HUES64 (cell line): Measurements from ENCODE around the gene SLC16A9. TPM values are rescaled to one million over a fixed set of nuclear protein-coding genes. Genes with fewer than 3 reads are reported as not detected.
"Not testable (repeated sequence)": the region's sequence is repeated elsewhere in the genome, so short reads cannot be mapped to it uniquely, and the experiment has no call there.

Source experiments
- H3K27ac ChIP-seq: 2 replicates; pipeline ENCODE4 v1.7.0; 2013; ENCODE audit warnings: low read depth, low read length, inconsistent platforms
- H3K27me3 ChIP-seq: 2 replicates; pipeline ENCODE4 v1.6.1; 2013; ENCODE audit warnings: mild to moderate bottlenecking, low read length; ENCODE audit not compliant: insufficient read depth
- H3K36me3 ChIP-seq: 2 replicates; pipeline ENCODE4 v1.6.1; 2013; ENCODE audit warnings: mild to moderate bottlenecking, low read length; ENCODE audit not compliant: insufficient read depth
- H3K4me1 ChIP-seq: 2 replicates; pipeline ENCODE4 v1.6.1; 2013; ENCODE audit warnings: mild to moderate bottlenecking, low read length, moderate library complexity; ENCODE audit not compliant: insufficient read depth
- H3K4me3 ChIP-seq: 2 replicates; pipeline ENCODE4 v1.5.1; 2013; ENCODE audit warnings: mild to moderate bottlenecking, low read length, moderate library complexity
- H3K9ac ChIP-seq: 2 replicates; pipeline ENCODE4 v1.6.1; 2013; ENCODE audit warnings: mild to moderate bottlenecking, low read depth, low read length
- H3K9me3 ChIP-seq: 2 replicates; pipeline ENCODE4 v1.6.1; 2013; ENCODE audit warnings: low read depth, low read length; ENCODE audit not compliant: insufficient read depth
- WGBS: fragments of 150-250, 120-280 bp; methylation state at CpG from one replicate; pipeline ENCODE4 v1.1.7; 2013; ENCODE audit warnings: missing lambda C conversion rate; 5-methylcytosine and 5-hydroxymethylcytosine counted together
- polyA plus RNA-seq, 2 experiments: library from polyadenylated mRNA; stranded (reverse); fragments of 50-300 nt; gene quantifications; one replicate each; pipeline ENCODE4 v1.2.3, GENCODE V29; 2013

The SLC16A9 gene
- 10.4 TPM for polyA plus RNA-seq (2013, experiment 1 of 2)
- 10.7 TPM for polyA plus RNA-seq (2013, experiment 2 of 2)

- H3K9ac ChIP-seq: peak within 1 kb of the TSS; percentile 93
- no peaks in the 10 kb centered on the region for H3K9me3 ChIP-seq
- WGBS: under 1% methylated on average over 67 of the region's 68 CpGs
- peaks cover 38% of the 10 kb centered on the region for H3K27me3 ChIP-seq
- peaks cover 32% of the 10 kb centered on the region for H3K4me1 ChIP-seq
- H3K36me3 ChIP-seq: no peaks in the 10 kb centered on the region
- H3K27ac ChIP-seq: peak within 1 kb of the TSS; percentile 71; the same call in 1 of the 2 replicates
- H3K4me3 ChIP-seq: peak within 1 kb of the TSS; percentile 81
Measured at GRCh38 chr10:59709395-59710125, at the start of gene SLC16A9. TSS of gene SLC16A9 (minus strand) at chr10:59709850. CDS start at chr10:59684291, 25,559 bp downstream.

- no peak overlapping the region for H3K9ac ChIP-seq
- H3K4me3 ChIP-seq: no peak overlapping the region
- H3K9me3 ChIP-seq: peaks cover 4% of the 10 kb centered on the region; the same call in 1 of the 2 replicates
- 90% methylated on average over 3 of the region's 3 CpGs for WGBS
- H3K27ac ChIP-seq: no peak overlapping the region
- H3K36me3 ChIP-seq: no peaks in the 10 kb centered on the region
- no peaks in the 10 kb centered on the region for H3K27me3 ChIP-seq
- H3K4me1 ChIP-seq: peaks cover 12% of the 10 kb centered on the region; the same call in 1 of the 2 replicates
Measured at GRCh38 chr10:59757966-59758365, 48.3 kb upstream of the SLC16A9 start.

- peaks cover 4% of the 10 kb centered on the region; the same call in 1 of the 2 replicates for H3K9me3 ChIP-seq
- over 99% methylated on average over 4 of the region's 4 CpGs for WGBS
- H3K4me3 ChIP-seq: no peak overlapping the region
- H3K36me3 ChIP-seq: no peaks in the 10 kb centered on the region
- peaks cover 6% of the 10 kb centered on the region; the same call in 1 of the 2 replicates for H3K4me1 ChIP-seq
- H3K27me3 ChIP-seq: no peaks in the 10 kb centered on the region
- no peak overlapping the region for H3K9ac ChIP-seq
- H3K27ac ChIP-seq: no peak overlapping the region
Measured at GRCh38 chr10:59754951-59755350, 45.3 kb upstream of the SLC16A9 start.

GRCh38 chr10:59753267-59753666 lies 43.6 kb upstream of the SLC16A9 start, which contains the start of gene MRLN:
TSS of gene MRLN (minus strand) at chr10:59753455.
- no peaks in the 10 kb centered on the region for H3K27me3 ChIP-seq
- no peak within 1 kb of the TSS for H3K27ac ChIP-seq
- no peaks in the 10 kb centered on the region for H3K36me3 ChIP-seq
- no peaks in the 10 kb centered on the region for H3K9me3 ChIP-seq
- H3K4me3 ChIP-seq: no peak within 1 kb of the TSS
- H3K4me1 ChIP-seq: peaks cover 6% of the 10 kb centered on the region; the same call in 1 of the 2 replicates
- H3K9ac ChIP-seq: no peak within 1 kb of the TSS
- WGBS: 81% methylated on average over 3 of the region's 3 CpGs

- no peak overlapping the region for H3K4me3 ChIP-seq
- H3K4me1 ChIP-seq: peaks cover 4% of the 10 kb centered on the region; the same call in 1 of the 2 replicates
- H3K27ac ChIP-seq: no peak overlapping the region
- H3K9me3 ChIP-seq: no peaks in the 10 kb centered on the region
- H3K27me3 ChIP-seq: no peaks in the 10 kb centered on the region
- no peaks in the 10 kb centered on the region for H3K36me3 ChIP-seq
- H3K9ac ChIP-seq: no peak overlapping the region
- WGBS: 65% methylated on average over 2 of the region's 2 CpGs
Measured at GRCh38 chr10:59752278-59752940, 42.8 kb upstream of the SLC16A9 start.

- WGBS: 92% methylated on average over 12 of the region's 12 CpGs
- Histone ChIP-seq H3K27me3 (no peaks in the 10 kb centered on the region), H3K27ac (no peak overlapping the region), H3K4me3 (no peak overlapping the region), H3K4me1 (no peaks in the 10 kb centered on the region), H3K9ac (no peak overlapping the region), H3K36me3 (no peaks in the 10 kb centered on the region), H3K9me3 (no peaks in the 10 kb centered on the region)
Measured at GRCh38 chr10:59750155-59750945, 40.7 kb upstream of the SLC16A9 start.

- Histone ChIP-seq H3K27ac (no peak overlapping the region), H3K4me3 (no peak overlapping the region), H3K27me3 (no peaks in the 10 kb centered on the region), H3K9me3 (no peaks in the 10 kb centered on the region), H3K9ac (no peak overlapping the region), H3K4me1 (no peaks in the 10 kb centered on the region), H3K36me3 (no peaks in the 10 kb centered on the region)
- WGBS: 89% methylated on average over 1 of the region's 1 CpG
Measured at GRCh38 chr10:59748834-59749233, 39.2 kb upstream of the SLC16A9 start.

- Histone ChIP-seq H3K4me1 (no peaks in the 10 kb centered on the region), H3K9me3 (peaks cover 11% of the 10 kb centered on the region; the same call in 1 of the 2 replicates), H3K4me3 (no peak overlapping the region), H3K27ac (no peak overlapping the region), H3K9ac (no peak overlapping the region), H3K27me3 (no peaks in the 10 kb centered on the region), H3K36me3 (no peaks in the 10 kb centered on the region)
- WGBS: 100% methylated on average over 1 of the region's 2 CpGs
Measured at GRCh38 chr10:59745163-59745650, 35.6 kb upstream of the SLC16A9 start.

GRCh38 chr10:59744762-59745161 lies 35.1 kb upstream of the SLC16A9 start:
- H3K9ac ChIP-seq, H3K27ac ChIP-seq, H3K27me3 ChIP-seq, H3K4me1 ChIP-seq, H3K36me3 ChIP-seq, H3K4me3 ChIP-seq: not testable (repeated sequence)
- H3K9me3 ChIP-seq: peaks cover 11% of the 10 kb centered on the region; the same call in 1 of the 2 replicates
- 79% methylated on average over 6 of the region's 6 CpGs for WGBS

- not testable (repeated sequence) for H3K27ac ChIP-seq, H3K9ac ChIP-seq, H3K27me3 ChIP-seq, H3K4me1 ChIP-seq, H3K4me3 ChIP-seq, H3K36me3 ChIP-seq
- H3K9me3 ChIP-seq: peaks cover 11% of the 10 kb centered on the region; the same call in 1 of the 2 replicates
- WGBS: 93% methylated on average over 32 of the region's 32 CpGs
Measured at GRCh38 chr10:59744156-59744555, 34.5 kb upstream of the SLC16A9 start.
